ENCODE data around the gene GFY. TPM values are rescaled to one million over a fixed set of nuclear protein-coding genes. Genes with fewer than 3 reads are reported as not detected.

Gene GFY
- total and polyA plus RNA-seq, 2 donors (not counting 3 experiments of a cell fraction or from before 2014, with no cell fraction given): not detected

- intact Hi-C loops (cut with micrococcal nuclease) (no loop called here), dilution Hi-C loops (cut with MboI; ENCODE audit: extremely low pct_ligation_motif_present, low sequenced_read_pairs) (no loop called here)
- no peak overlapping the region for H3K4me3 ChIP-seq (replicated peaks in 1 of 3; ENCODE audit: insufficient read depth in 1 of 3, low read depth in 1 of 3, low read length in 3 of 3)
- H3K27ac ChIP-seq (ENCODE audit: insufficient read depth, low read depth, low read length): no peak overlapping the region
- no peaks in the 10 kb centered on the region for H3K9me1 ChIP-seq (replicated peaks; ENCODE audit: control insufficient read depth, extremely low read depth, insufficient read depth, low read length)
- H3K9me3 ChIP-seq (replicated peaks; ENCODE audit: control insufficient read depth, insufficient read depth, low read length): no peaks in the 10 kb centered on the region
- ChIA-PET CTCF (no interaction called here), POLR2A (no interaction called here)
- no peaks in the 10 kb centered on the region for H3K27me3 ChIP-seq (ENCODE audit: control insufficient read depth in 2 of 2, insufficient read depth in 2 of 2, low read length in 2 of 2)
- no peaks in the 10 kb centered on the region for H3K4me1 ChIP-seq (ENCODE audit: control insufficient read depth, extremely low read depth, insufficient read depth, low read length)
- no peak overlapping the region for H3K9ac ChIP-seq (replicated peaks; ENCODE audit: extremely low read depth, insufficient read depth, low read length)
- H3K79me2 ChIP-seq (ENCODE audit: control insufficient read depth, insufficient read depth, low read length): no peaks in the 10 kb centered on the region
- H4K20me1 ChIP-seq (replicated peaks; ENCODE audit: control insufficient read depth, extremely low read depth, insufficient read depth, low read length): no peaks in the 10 kb centered on the region
- H3K4me2 ChIP-seq (ENCODE audit: insufficient read depth, low read length): no peak overlapping the region
- H3K36me3 ChIP-seq (ENCODE audit: control insufficient read depth in 2 of 2, extremely low read depth in 1 of 2, insufficient read depth in 2 of 2, low read length in 2 of 2): no peaks in the 10 kb centered on the region
- H2AFZ ChIP-seq (ENCODE audit: low read depth, low read length): no peak overlapping the region
- DNase-seq (ENCODE audit: low read depth, low spot score): no peak
- no TSS peak for BruUV-seq (replicated peaks)
- TF ChIP-seq JUN (IDR thresholded peaks at IDR 0.05; ENCODE audit: borderline replicate concordance, insufficient read depth, insufficient read length, low read depth): no peak
- FAIRE-seq: no peak
These were observed 21.6 kb upstream of the GFY start for GRCh38 chr19:49403404-49404187.

- CTCF ChIA-PET: interaction anchor here (1.0 to 1.7 kb wide), 4 partner anchors 10 to 45 kb away, joined by 3 to 4 read pairs (median 3); partner anchors contain the start of gene TEAD2
- TF ChIP-seq FOS (IDR thresholded peaks at IDR 0.05; ENCODE audit: borderline replicate concordance, insufficient read depth, low read length) (no peak), EZH2 (IDR thresholded peaks at IDR 0.05; ENCODE audit: borderline replicate concordance, low read depth, low read length, severe bottlenecking) (no peak), POLR2A (IDR thresholded peaks at IDR 0.05; ENCODE audit: low read depth, low read length) (no peak), MYC (IDR thresholded peaks at IDR 0.05; ENCODE audit: low read depth, low read length) (no peak), JUN (IDR thresholded peaks at IDR 0.05; ENCODE audit: borderline replicate concordance, insufficient read depth, insufficient read length, low read depth) (no peak), GATA2 (IDR thresholded peaks at IDR 0.05; ENCODE audit: insufficient read depth, insufficient read length, low read depth, low read length) (no peak), POLR2AphosphoS5 (IDR thresholded peaks at IDR 0.05; ENCODE audit: insufficient read depth, low read depth, low read length) (no peak)
- TF ChIP-seq, protein P1, sequence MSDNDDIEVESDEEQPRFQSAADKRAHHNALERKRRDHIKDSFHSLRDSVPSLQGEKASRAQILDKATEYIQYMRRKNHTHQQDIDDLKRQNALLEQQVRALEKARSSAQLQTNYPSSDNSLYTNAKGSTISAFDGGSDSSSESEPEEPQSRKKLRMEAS (IDR thresholded peaks at IDR 0.05; ENCODE audit: insufficient read depth, insufficient read length): no peak
- TF ChIP-seq, protein P2, sequence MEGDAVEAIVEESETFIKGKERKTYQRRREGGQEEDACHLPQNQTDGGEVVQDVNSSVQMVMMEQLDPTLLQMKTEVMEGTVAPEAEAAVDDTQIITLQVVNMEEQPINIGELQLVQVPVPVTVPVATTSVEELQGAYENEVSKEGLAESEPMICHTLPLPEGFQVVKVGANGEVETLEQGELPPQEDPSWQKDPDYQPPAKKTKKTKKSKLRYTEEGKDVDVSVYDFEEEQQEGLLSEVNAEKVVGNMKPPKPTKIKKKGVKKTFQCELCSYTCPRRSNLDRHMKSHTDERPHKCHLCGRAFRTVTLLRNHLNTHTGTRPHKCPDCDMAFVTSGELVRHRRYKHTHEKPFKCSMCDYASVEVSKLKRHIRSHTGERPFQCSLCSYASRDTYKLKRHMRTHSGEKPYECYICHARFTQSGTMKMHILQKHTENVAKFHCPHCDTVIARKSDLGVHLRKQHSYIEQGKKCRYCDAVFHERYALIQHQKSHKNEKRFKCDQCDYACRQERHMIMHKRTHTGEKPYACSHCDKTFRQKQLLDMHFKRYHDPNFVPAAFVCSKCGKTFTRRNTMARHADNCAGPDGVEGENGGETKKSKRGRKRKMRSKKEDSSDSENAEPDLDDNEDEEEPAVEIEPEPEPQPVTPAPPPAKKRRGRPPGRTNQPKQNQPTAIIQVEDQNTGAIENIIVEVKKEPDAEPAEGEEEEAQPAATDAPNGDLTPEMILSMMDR (IDR thresholded peaks at IDR 0.05; ENCODE audit: extremely low read depth in 1 of 2, insufficient read depth in 1 of 2, low read depth in 1 of 2, low read length in 2 of 2): no peak
- Histone ChIP-seq H2AFZ (ENCODE audit: low read depth, low read length) (no peak overlapping the region), H3K4me1 (ENCODE audit: control insufficient read depth, extremely low read depth, insufficient read depth, low read length) (no peaks in the 10 kb centered on the region), H3K27me3 (ENCODE audit: control insufficient read depth in 2 of 2, insufficient read depth in 2 of 2, low read length in 2 of 2) (no peaks in the 10 kb centered on the region), H3K9me1 (replicated peaks; ENCODE audit: control insufficient read depth, extremely low read depth, insufficient read depth, low read length) (no peaks in the 10 kb centered on the region), H3K4me3 (replicated peaks in 1 of 3; ENCODE audit: insufficient read depth in 1 of 3, low read depth in 1 of 3, low read length in 3 of 3) (no peak overlapping the region), H3K9me3 (replicated peaks; ENCODE audit: control insufficient read depth, insufficient read depth, low read length) (no peaks in the 10 kb centered on the region), H3K79me2 (ENCODE audit: control insufficient read depth, insufficient read depth, low read length) (no peaks in the 10 kb centered on the region), H3K27ac (ENCODE audit: insufficient read depth, low read depth, low read length) (no peak overlapping the region), H4K20me1 (replicated peaks; ENCODE audit: control insufficient read depth, extremely low read depth, insufficient read depth, low read length) (no peaks in the 10 kb centered on the region), H3K36me3 (ENCODE audit: control insufficient read depth in 2 of 2, extremely low read depth in 1 of 2, insufficient read depth in 2 of 2, low read length in 2 of 2) (no peaks in the 10 kb centered on the region), H3K9ac (replicated peaks; ENCODE audit: extremely low read depth, insufficient read depth, low read length) (no peak overlapping the region), H3K4me2 (ENCODE audit: insufficient read depth, low read length) (no peak overlapping the region)
- DNase-seq (ENCODE audit: low read depth, low spot score) (no peak), FAIRE-seq (no peak)
- BruUV-seq (replicated peaks): no TSS peak
- POLR2A ChIA-PET: no interaction called here
- intact Hi-C loops (cut with micrococcal nuclease) (no loop called here), dilution Hi-C loops (cut with MboI; ENCODE audit: extremely low pct_ligation_motif_present, low sequenced_read_pairs) (no loop called here)
These were observed 18.1 kb upstream of the GFY start for GRCh38 chr19:49407079-49407478.

Data from endothelial cell of umbilical vein (primary cell).